ENCODE data around the gene CCHCR1. TPM values are rescaled to one million over a fixed set of nuclear protein-coding genes. Genes with fewer than 3 reads are reported as not detected.

CCHCR1 gene
- total and polyA plus RNA-seq, 9 of the 15 experiments (the other 6 are each of a cell fraction or from before 2014, with no cell fraction given), result 1.2 to 47.3 (median 32.0) TPM

DNA sequence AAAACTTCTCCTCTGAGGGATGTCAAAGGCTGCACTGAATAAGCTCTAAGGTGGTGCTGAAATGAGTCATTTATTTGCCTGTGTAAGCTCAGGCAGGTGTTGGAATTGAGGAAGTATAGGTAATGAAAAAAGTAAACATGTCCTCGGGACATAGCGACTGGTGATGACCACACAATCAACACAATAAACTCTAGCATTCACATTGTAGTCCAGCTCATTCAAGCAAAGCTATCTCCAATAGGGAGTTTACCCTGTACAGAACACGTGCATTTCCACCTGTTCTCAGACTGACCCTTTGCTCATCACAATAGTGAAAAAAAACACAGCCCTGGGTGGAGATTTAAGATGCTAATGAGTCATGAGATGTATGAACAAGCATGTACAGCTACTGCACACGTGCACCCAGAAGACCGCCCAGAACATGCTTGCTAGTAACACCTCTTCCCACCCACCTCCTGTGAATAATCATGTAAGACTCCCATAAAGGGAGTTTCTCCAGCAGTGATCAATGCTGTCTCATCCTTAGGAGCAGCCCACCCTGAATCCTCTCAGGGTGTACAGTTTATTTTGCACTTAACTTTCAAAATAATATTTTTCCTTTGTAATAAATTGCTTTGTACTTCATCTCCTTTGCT, 45.9 kb upstream of the CCHCR1 start (continued):
- TF ChIP-seq, protein P1, sequence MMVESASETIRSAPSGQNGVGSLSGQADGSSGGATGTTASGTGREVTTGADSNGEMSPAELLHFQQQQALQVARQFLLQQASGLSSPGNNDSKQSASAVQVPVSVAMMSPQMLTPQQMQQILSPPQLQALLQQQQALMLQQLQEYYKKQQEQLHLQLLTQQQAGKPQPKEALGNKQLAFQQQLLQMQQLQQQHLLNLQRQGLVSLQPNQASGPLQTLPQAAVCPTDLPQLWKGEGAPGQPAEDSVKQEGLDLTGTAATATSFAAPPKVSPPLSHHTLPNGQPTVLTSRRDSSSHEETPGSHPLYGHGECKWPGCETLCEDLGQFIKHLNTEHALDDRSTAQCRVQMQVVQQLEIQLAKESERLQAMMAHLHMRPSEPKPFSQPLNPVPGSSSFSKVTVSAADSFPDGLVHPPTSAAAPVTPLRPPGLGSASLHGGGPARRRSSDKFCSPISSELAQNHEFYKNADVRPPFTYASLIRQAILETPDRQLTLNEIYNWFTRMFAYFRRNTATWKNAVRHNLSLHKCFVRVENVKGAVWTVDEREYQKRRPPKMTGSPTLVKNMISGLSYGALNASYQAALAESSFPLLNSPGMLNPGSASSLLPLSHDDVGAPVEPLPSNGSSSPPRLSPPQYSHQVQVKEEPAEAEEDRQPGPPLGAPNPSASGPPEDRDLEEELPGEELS (CRISPR knock-in tag; IDR thresholded peaks at IDR 0.05; ENCODE audit: borderline replicate concordance), result no peak
- TF ChIP-seq, protein P2, sequence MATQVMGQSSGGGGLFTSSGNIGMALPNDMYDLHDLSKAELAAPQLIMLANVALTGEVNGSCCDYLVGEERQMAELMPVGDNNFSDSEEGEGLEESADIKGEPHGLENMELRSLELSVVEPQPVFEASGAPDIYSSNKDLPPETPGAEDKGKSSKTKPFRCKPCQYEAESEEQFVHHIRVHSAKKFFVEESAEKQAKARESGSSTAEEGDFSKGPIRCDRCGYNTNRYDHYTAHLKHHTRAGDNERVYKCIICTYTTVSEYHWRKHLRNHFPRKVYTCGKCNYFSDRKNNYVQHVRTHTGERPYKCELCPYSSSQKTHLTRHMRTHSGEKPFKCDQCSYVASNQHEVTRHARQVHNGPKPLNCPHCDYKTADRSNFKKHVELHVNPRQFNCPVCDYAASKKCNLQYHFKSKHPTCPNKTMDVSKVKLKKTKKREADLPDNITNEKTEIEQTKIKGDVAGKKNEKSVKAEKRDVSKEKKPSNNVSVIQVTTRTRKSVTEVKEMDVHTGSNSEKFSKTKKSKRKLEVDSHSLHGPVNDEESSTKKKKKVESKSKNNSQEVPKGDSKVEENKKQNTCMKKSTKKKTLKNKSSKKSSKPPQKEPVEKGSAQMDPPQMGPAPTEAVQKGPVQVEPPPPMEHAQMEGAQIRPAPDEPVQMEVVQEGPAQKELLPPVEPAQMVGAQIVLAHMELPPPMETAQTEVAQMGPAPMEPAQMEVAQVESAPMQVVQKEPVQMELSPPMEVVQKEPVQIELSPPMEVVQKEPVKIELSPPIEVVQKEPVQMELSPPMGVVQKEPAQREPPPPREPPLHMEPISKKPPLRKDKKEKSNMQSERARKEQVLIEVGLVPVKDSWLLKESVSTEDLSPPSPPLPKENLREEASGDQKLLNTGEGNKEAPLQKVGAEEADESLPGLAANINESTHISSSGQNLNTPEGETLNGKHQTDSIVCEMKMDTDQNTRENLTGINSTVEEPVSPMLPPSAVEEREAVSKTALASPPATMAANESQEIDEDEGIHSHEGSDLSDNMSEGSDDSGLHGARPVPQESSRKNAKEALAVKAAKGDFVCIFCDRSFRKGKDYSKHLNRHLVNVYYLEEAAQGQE (IDR thresholded peaks at IDR 0.05; ENCODE audit: borderline replicate concordance), result peak; percentile 21; the same call in 1 of the 2 replicates
- TF ChIP-seq, protein P2 (CRISPR knock-in tag; IDR thresholded peaks at IDR 0.05; ENCODE audit: low read depth), result no peak
- no peak for TF ChIP-seq ZFPM2 (CRISPR knock-in tag; IDR thresholded peaks at IDR 0.05)
- 0 out of 2 replicates have a peak, but pooled peaks have one; percentile 10 for TF ChIP-seq RAD51 (IDR thresholded peaks at IDR 0.05; ENCODE audit: borderline replicate concordance, low read depth)
- TF ChIP-seq, protein P3, sequence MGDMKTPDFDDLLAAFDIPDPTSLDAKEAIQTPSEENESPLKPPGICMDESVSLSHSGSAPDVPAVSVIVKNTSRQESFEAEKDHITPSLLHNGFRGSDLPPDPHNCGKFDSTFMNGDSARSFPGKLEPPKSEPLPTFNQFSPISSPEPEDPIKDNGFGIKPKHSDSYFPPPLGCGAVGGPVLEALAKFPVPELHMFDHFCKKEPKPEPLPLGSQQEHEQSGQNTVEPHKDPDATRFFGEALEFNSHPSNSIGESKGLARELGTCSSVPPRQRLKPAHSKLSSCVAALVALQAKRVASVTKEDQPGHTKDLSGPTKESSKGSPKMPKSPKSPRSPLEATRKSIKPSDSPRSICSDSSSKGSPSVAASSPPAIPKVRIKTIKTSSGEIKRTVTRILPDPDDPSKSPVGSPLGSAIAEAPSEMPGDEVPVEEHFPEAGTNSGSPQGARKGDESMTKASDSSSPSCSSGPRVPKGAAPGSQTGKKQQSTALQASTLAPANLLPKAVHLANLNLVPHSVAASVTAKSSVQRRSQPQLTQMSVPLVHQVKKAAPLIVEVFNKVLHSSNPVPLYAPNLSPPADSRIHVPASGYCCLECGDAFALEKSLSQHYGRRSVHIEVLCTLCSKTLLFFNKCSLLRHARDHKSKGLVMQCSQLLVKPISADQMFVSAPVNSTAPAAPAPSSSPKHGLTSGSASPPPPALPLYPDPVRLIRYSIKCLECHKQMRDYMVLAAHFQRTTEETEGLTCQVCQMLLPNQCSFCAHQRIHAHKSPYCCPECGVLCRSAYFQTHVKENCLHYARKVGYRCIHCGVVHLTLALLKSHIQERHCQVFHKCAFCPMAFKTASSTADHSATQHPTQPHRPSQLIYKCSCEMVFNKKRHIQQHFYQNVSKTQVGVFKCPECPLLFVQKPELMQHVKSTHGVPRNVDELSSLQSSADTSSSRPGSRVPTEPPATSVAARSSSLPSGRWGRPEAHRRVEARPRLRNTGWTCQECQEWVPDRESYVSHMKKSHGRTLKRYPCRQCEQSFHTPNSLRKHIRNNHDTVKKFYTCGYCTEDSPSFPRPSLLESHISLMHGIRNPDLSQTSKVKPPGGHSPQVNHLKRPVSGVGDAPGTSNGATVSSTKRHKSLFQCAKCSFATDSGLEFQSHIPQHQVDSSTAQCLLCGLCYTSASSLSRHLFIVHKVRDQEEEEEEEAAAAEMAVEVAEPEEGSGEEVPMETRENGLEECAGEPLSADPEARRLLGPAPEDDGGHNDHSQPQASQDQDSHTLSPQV (IDR thresholded peaks at IDR 0.05), result 0 out of 2 replicates have a peak, but pooled peaks have one; percentile 47
- TF ChIP-seq TSC22D4 (tag; IDR thresholded peaks at IDR 0.05), result no peak
- TF ChIP-seq DPF2 (IDR thresholded peaks at IDR 0.05), result peak; percentile 72; the same call in 1 of the 2 replicates
- no peak for TF ChIP-seq ETV1 (tag; conservative IDR thresholded peaks at IDR 0.05; ENCODE audit: low read depth)
- TF ChIP-seq ZNF668 (CRISPR knock-in tag; IDR thresholded peaks at IDR 0.05), result peak; percentile 5; the same call in 1 of the 2 replicates
- TF ChIP-seq YBX1 (IDR thresholded peaks at IDR 0.05), result no peak
